ENCODE data around the gene BAZ1A.
A peak's percentile ranks its signal among the peaks of the same experiment; 100 is the strongest.

BAZ1A gene

GRCh38 chr14:34711169-34711568, 164.0 kb downstream of the BAZ1A start:
- H3K4me3 ChIP-seq (replicated peaks; ENCODE audit: low read depth, low read length): peak overlapping the region; percentile 0; the same call in 1 of the 2 replicates
- TF ChIP-seq, protein P1, sequence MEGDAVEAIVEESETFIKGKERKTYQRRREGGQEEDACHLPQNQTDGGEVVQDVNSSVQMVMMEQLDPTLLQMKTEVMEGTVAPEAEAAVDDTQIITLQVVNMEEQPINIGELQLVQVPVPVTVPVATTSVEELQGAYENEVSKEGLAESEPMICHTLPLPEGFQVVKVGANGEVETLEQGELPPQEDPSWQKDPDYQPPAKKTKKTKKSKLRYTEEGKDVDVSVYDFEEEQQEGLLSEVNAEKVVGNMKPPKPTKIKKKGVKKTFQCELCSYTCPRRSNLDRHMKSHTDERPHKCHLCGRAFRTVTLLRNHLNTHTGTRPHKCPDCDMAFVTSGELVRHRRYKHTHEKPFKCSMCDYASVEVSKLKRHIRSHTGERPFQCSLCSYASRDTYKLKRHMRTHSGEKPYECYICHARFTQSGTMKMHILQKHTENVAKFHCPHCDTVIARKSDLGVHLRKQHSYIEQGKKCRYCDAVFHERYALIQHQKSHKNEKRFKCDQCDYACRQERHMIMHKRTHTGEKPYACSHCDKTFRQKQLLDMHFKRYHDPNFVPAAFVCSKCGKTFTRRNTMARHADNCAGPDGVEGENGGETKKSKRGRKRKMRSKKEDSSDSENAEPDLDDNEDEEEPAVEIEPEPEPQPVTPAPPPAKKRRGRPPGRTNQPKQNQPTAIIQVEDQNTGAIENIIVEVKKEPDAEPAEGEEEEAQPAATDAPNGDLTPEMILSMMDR (IDR thresholded peaks at IDR 0.05; ENCODE audit: low read depth, low read length, missing control alignments): no peak
- peak; percentile 93 for DNase-seq (ENCODE audit: extremely low read depth, low read depth)

DNA sequence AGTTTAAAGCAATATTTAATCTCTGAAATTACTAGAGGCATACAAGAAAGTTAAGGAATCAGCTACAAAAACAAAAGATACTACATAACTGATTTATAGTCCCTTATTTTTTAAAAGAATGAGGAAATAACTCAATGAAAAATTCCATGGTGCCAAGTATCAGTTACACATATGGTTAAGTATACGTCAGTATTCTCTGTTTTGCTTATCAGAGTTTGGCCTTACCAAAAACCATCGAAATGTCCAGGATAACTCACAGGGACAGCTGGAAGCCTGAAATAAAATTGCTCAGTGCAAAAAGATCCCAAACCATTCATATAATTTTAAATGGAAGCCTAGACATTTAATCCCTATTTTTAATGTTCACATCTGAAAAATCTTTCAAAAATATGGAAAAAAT, 164.4 kb downstream of the BAZ1A start:
- peak overlapping the region; percentile 0; the same call in 1 of the 2 replicates for H3K4me3 ChIP-seq (replicated peaks; ENCODE audit: low read depth, low read length)
- TF ChIP-seq, protein P1 (IDR thresholded peaks at IDR 0.05; ENCODE audit: low read depth, low read length, missing control alignments): no peak
- DNase-seq (ENCODE audit: extremely low read depth, low read depth): no peak

GRCh38 chr14:34710006-34710405, 165.2 kb downstream of the BAZ1A start:
- no peak overlapping the region for H3K4me3 ChIP-seq (replicated peaks; ENCODE audit: low read depth, low read length)
- DNase-seq (ENCODE audit: extremely low read depth, low read depth): no peak
- TF ChIP-seq, protein P1 (IDR thresholded peaks at IDR 0.05; ENCODE audit: low read depth, low read length, missing control alignments): no peak

GRCh38 chr14:34707722-34708121, 167.4 kb downstream of the BAZ1A start:
- DNase-seq (ENCODE audit: extremely low read depth, low read depth): no peak
- TF ChIP-seq, protein P1 (IDR thresholded peaks at IDR 0.05; ENCODE audit: low read depth, low read length, missing control alignments): no peak
- H3K4me3 ChIP-seq (replicated peaks; ENCODE audit: low read depth, low read length): no peak overlapping the region
